Measurements from ENCODE around the gene SLC8A2. TPM values are rescaled to one million over a fixed set of nuclear protein-coding genes. Genes with fewer than 3 reads are reported as not detected.

The SLC8A2 gene
- total and polyA plus RNA-seq, 10 of the 15 experiments (the other 5 are each of a cell fraction or from before 2014, with no cell fraction given) = not detected

GRCh38 chr19:47421844-47422395, 49.8 kb downstream of the SLC8A2 start:
- H3K4me1 ChIP-seq (ENCODE audit: control insufficient read depth, insufficient read depth, low read length) = no peaks in the 10 kb centered on the region; the same call in 1 of the 2 replicates
- no peak overlapping the region for H3K27ac ChIP-seq (ENCODE audit: control insufficient read depth, insufficient read depth)
- BruUV-seq (replicated peaks) = no TSS peak
- POLR2A ChIA-PET = no interaction called here
- H3K79me2 ChIP-seq (ENCODE audit: control insufficient read depth, insufficient read depth, low read length) = no peaks in the 10 kb centered on the region
- DNase-seq (ENCODE audit: low read depth, low spot score) (no peak), FAIRE-seq (no peak), ATAC-seq (no peak)
- no peaks in the 10 kb centered on the region for H3K36me3 ChIP-seq (ENCODE audit: control insufficient read depth in 2 of 2, insufficient read depth in 2 of 2, low read length in 1 of 2)
- CTCF ChIA-PET = no interaction called here
- RAD21 ChIA-PET (ENCODE audit: unreplicated experiment) = no interaction called here
- H3K4me3 ChIP-seq = no peak overlapping the region
- no peak overlapping the region for H3K4me2 ChIP-seq (ENCODE audit: control insufficient read depth, insufficient read depth)
- SMC1A ChIA-PET (ENCODE audit: uncharacterized antibody, unreplicated experiment) = no interaction called here
- H3K9ac ChIP-seq (ENCODE audit: control insufficient read depth, insufficient read depth, low read length) = no peak overlapping the region
- H4K20me1 ChIP-seq (ENCODE audit: control insufficient read depth, insufficient read depth) = no peaks in the 10 kb centered on the region
- WGBS (ENCODE audit: insufficient coverage, insufficient replicate concordance, low lambda C conversion rate, missing lambda C conversion rate) = 2% methylated on average over 31 of the region's 31 CpGs
- peaks cover 13 to 21% of the 10 kb centered on the region in 2 experiments for H3K27me3 ChIP-seq (replicated peaks in 1 of 2; ENCODE audit: control insufficient read depth in 2 of 2, insufficient read depth in 2 of 2, low read length in 1 of 2)
- TF ChIP-seq SUZ12 (IDR thresholded peaks at IDR 0.05; ENCODE audit: unreplicated experiment) (peak; percentile 65), RUNX3 (IDR thresholded peaks at IDR 0.05; ENCODE audit: low read length) (no peak)
- TF ChIP-seq, protein P1, sequence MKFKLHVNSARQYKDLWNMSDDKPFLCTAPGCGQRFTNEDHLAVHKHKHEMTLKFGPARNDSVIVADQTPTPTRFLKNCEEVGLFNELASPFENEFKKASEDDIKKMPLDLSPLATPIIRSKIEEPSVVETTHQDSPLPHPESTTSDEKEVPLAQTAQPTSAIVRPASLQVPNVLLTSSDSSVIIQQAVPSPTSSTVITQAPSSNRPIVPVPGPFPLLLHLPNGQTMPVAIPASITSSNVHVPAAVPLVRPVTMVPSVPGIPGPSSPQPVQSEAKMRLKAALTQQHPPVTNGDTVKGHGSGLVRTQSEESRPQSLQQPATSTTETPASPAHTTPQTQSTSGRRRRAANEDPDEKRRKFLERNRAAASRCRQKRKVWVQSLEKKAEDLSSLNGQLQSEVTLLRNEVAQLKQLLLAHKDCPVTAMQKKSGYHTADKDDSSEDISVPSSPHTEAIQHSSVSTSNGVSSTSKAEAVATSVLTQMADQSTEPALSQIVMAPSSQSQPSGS (IDR thresholded peaks at IDR 0.05; ENCODE audit: low read length) = no peak
- no peaks in the 10 kb centered on the region for H3K9me3 ChIP-seq (replicated peaks; ENCODE audit: control insufficient read depth, insufficient read depth, low read length)
- intact Hi-C loops (cut with micrococcal nuclease; ENCODE audit: unreplicated experiment) = no loop called here
- no peak overlapping the region for H2AFZ ChIP-seq (ENCODE audit: control insufficient read depth, low read depth, low read length)
- in situ Hi-C loops (cut with MboI) = no loop called here

DNA sequence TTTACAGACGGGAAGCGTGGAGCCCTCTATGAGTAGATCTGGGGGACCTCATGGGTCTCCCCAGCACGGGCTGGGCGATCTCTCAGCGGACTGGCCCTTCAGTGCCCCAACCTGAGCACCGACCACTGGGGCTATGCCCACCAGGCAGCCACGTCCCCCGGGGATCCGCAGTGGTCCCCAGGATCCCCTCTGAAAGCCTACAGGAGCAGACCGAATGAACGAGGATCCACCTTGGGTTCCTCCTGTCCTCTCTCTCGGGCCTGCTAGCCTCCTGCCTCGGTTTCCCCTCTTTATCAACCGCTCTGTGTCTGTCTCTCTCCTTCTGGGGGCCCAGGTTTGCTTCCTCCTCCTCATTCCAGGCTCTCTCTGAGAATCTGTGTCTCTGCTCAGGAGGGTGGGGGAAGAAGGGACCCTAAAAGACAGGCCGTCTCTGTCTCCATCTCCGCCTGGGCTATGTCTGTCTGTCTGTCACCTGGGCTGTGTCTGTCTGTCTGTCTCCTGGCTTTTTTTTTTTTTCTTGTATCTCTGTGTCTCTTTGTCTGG, 50.4 kb downstream of the SLC8A2 start:
- H3K9me3 ChIP-seq (replicated peaks; ENCODE audit: control insufficient read depth, insufficient read depth, low read length) = no peaks in the 10 kb centered on the region
- ATAC-seq (peak; percentile 9; the same call in 1 of the 3 replicates), FAIRE-seq (no peak), DNase-seq (ENCODE audit: low read depth, low spot score) (no peak)
- BruUV-seq (replicated peaks) = no TSS peak
- ChIA-PET CTCF (no interaction called here), RAD21 (ENCODE audit: unreplicated experiment) (no interaction called here), SMC1A (ENCODE audit: uncharacterized antibody, unreplicated experiment) (no interaction called here), POLR2A (no interaction called here)
- peaks cover 16 to 21% of the 10 kb centered on the region in 2 experiments for H3K27me3 ChIP-seq (replicated peaks in 1 of 2; ENCODE audit: control insufficient read depth in 2 of 2, insufficient read depth in 2 of 2, low read length in 1 of 2)
- H3K27ac ChIP-seq (ENCODE audit: control insufficient read depth, insufficient read depth) = no peak overlapping the region
- H3K9ac ChIP-seq (ENCODE audit: control insufficient read depth, insufficient read depth, low read length) = no peak overlapping the region
- H4K20me1 ChIP-seq (ENCODE audit: control insufficient read depth, insufficient read depth) = no peaks in the 10 kb centered on the region
- intact Hi-C loops (cut with micrococcal nuclease; ENCODE audit: unreplicated experiment) = no loop called here
- 4% methylated on average over 16 of the region's 16 CpGs for WGBS (ENCODE audit: insufficient coverage, insufficient replicate concordance, low lambda C conversion rate, missing lambda C conversion rate)
- in situ Hi-C loops (cut with MboI) = no loop called here
- no peaks in the 10 kb centered on the region; the same call in 1 of the 2 replicates for H3K4me1 ChIP-seq (ENCODE audit: control insufficient read depth, insufficient read depth, low read length)
- no peak overlapping the region for H3K4me2 ChIP-seq (ENCODE audit: control insufficient read depth, insufficient read depth)
- TF ChIP-seq SUPT20H (IDR thresholded peaks at IDR 0.05; ENCODE audit: borderline replicate concordance, control insufficient read depth, low read depth, low read length) (no peak), SMARCA5 (IDR thresholded peaks at IDR 0.05) (no peak), STAT1 (conservative IDR thresholded peaks at IDR 0.05) (no peak), NFXL1 (IDR thresholded peaks at IDR 0.05; ENCODE audit: borderline replicate concordance) (no peak), RCOR1 (conservative IDR thresholded peaks at IDR 0.05; ENCODE audit: low read depth, low read length) (no peak)
- H2AFZ ChIP-seq (ENCODE audit: control insufficient read depth, low read depth, low read length) = no peak overlapping the region
- no peak overlapping the region for H3K4me3 ChIP-seq
- H3K36me3 ChIP-seq (ENCODE audit: control insufficient read depth in 2 of 2, insufficient read depth in 2 of 2, low read length in 1 of 2) = no peaks in the 10 kb centered on the region
- no peaks in the 10 kb centered on the region for H3K79me2 ChIP-seq (ENCODE audit: control insufficient read depth, insufficient read depth, low read length)
